ENCODE results near the gene CHRND. TPM values are rescaled to one million over a fixed set of nuclear protein-coding genes. Genes with fewer than 3 reads are reported as not detected.
A peak's percentile ranks its signal among the peaks of the same experiment; 100 is the strongest.

CHRND gene
- total and polyA plus RNA-seq, 2 donors (not counting 1 experiment from before 2014, with no cell fraction given), result not detected

DNA sequence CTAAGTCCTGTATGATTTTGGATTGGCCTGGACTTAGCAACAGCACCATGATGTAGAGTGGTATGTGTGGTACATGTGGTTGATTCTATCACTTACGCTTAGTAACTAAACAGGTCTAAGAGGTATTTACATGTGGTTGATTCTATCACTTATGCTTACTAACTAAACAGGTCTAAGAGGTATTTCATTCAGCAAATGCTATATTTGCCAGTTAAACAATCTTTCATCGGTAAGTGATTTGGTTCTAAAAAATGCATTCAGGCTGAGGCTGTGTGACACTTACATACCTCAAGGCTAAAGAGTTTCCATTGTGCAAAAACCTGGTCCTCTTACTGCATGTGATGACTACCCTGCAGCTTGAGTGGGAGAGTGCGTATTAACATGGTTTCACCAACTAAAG lies 37.6 kb downstream of the CHRND start:
- DNase-seq, result no peak
- Histone ChIP-seq H3K27ac (ENCODE audit: low read length in 2 of 2) (no peak overlapping the region), H3K4me3 (ENCODE audit: control extremely low read depth in 1 of 5, extremely low read depth in 1 of 5, insufficient read depth in 1 of 5, low read depth in 2 of 5, low read length in 4 of 5) (no peak overlapping the region), H3K79me2 (ENCODE audit: control insufficient read depth, insufficient read depth, low read length) (no peaks in the 10 kb centered on the region), H3K9me3 (ENCODE audit: control extremely low read depth in 1 of 3, control insufficient read depth in 2 of 3, insufficient read depth in 1 of 3, low read length in 2 of 3) (no peaks in the 10 kb centered on the region), H4K20me1 (ENCODE audit: control insufficient read depth, insufficient read depth, low read length, poor library complexity, severe bottlenecking) (no peaks in the 10 kb centered on the region), H3K27me3 (replicated peaks in 1 of 4; ENCODE audit: control extremely low read depth in 1 of 4, control insufficient read depth in 3 of 4, insufficient read depth in 4 of 4, low read length in 3 of 4) (no peaks in the 10 kb centered on the region), H2AFZ (ENCODE audit: insufficient read depth, low read depth, low read length, poor library complexity, severe bottlenecking) (no peak overlapping the region), H3K36me3 (replicated peaks in 1 of 2; ENCODE audit: control extremely low read depth in 1 of 2, control insufficient read depth in 1 of 2, extremely low read depth in 1 of 2, insufficient read depth in 2 of 2, low read length in 1 of 2) (peaks cover 22 to 69% of the 10 kb centered on the region in 2 experiments), H3K4me1 (ENCODE audit: control insufficient read depth in 2 of 2, insufficient read depth in 2 of 2, low read length in 2 of 2) (peaks cover 13 to 19% of the 10 kb centered on the region in 2 donors), H3K9ac (ENCODE audit: low read length) (no peak overlapping the region), H3K4me2 (replicated peaks; ENCODE audit: low read depth, low read length, poor library complexity, severe bottlenecking) (no peak overlapping the region)
- intact Hi-C loops (cut with micrococcal nuclease), result no loop called here
- no peaks in the 10 kb centered on the region for H3K9me3 Mint-ChIP-seq (ENCODE audit: insufficient read depth)
- H3K27ac Mint-ChIP-seq, result peak overlapping the region; percentile 6
- ChIA-PET CTCF (no interaction called here), POLR2A (no interaction called here)
- H3K4me1 Mint-ChIP-seq, result peaks cover 17% of the 10 kb centered on the region
- no peak for TF ChIP-seq CTCF (IDR thresholded peaks at IDR 0.05)
- TF ChIP-seq EZH2 (IDR thresholded peaks at IDR 0.05; ENCODE audit: borderline replicate concordance, insufficient read depth, low read depth, low read length, poor library complexity, severe bottlenecking), result no peak
- no peak for ATAC-seq (ENCODE audit: low read depth)
- WGBS (ENCODE audit: insufficient coverage), result 100% methylated on average over 1 of the region's 3 CpGs
- no peaks in the 10 kb centered on the region for H3K27me3 Mint-ChIP-seq
- no peak overlapping the region for H3K4me3 Mint-ChIP-seq

DNA sequence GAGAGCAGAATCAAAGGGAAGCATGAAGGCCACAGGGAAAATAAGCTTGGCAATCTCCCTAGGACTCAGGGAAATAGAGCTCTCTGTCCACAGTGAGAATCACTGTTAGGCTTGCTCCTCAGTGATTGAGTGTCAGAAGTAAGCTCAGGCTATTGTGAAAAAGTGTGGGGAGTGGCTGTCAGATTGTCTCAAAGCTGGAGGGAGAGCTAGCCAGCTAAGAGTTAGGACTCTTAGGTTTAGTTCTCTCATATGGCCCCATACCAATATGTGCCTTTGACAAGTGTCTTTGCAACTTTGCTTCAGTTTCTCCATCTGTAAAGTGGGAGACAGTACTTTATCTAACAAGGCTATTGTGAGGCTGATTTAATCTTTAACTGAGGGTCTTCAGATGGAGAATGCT lies 41.8 kb downstream of the CHRND start:
- no peak overlapping the region for H3K27ac Mint-ChIP-seq
- H3K4me1 Mint-ChIP-seq, result peaks cover 7% of the 10 kb centered on the region
- H3K9me3 ChIP-seq (ENCODE audit: control extremely low read depth in 1 of 3, control insufficient read depth in 2 of 3, insufficient read depth in 1 of 3, low read length in 2 of 3), result no peaks in the 10 kb centered on the region
- H3K27ac ChIP-seq (ENCODE audit: low read length in 2 of 2), result no peak overlapping the region
- H3K36me3 ChIP-seq (replicated peaks in 1 of 2; ENCODE audit: control extremely low read depth in 1 of 2, control insufficient read depth in 1 of 2, extremely low read depth in 1 of 2, insufficient read depth in 2 of 2, low read length in 1 of 2), result peaks cover 21 to 80% of the 10 kb centered on the region in 2 experiments
- H3K4me3 ChIP-seq (ENCODE audit: control extremely low read depth in 1 of 5, extremely low read depth in 1 of 5, insufficient read depth in 1 of 5, low read depth in 2 of 5, low read length in 4 of 5), result no peak overlapping the region
- no peaks in the 10 kb centered on the region for H3K27me3 Mint-ChIP-seq
- H3K79me2 ChIP-seq (ENCODE audit: control insufficient read depth, insufficient read depth, low read length), result no peaks in the 10 kb centered on the region
- CTCF ChIA-PET, result no interaction called here
- no peaks in the 10 kb centered on the region for H3K9me3 Mint-ChIP-seq (ENCODE audit: insufficient read depth)
- no peak overlapping the region for H2AFZ ChIP-seq (ENCODE audit: insufficient read depth, low read depth, low read length, poor library complexity, severe bottlenecking)
- ATAC-seq (ENCODE audit: low read depth) (no peak), DNase-seq (no peak)
- intact Hi-C loops (cut with micrococcal nuclease), result no loop called here
- no peak overlapping the region for H3K4me2 ChIP-seq (replicated peaks; ENCODE audit: low read depth, low read length, poor library complexity, severe bottlenecking)
- H3K27me3 ChIP-seq (replicated peaks in 1 of 4; ENCODE audit: control extremely low read depth in 1 of 4, control insufficient read depth in 3 of 4, insufficient read depth in 4 of 4, low read length in 3 of 4), result no peaks in the 10 kb centered on the region
- POLR2A ChIA-PET, result no interaction called here
- TF ChIP-seq CTCF (IDR thresholded peaks at IDR 0.05) (no peak), EZH2 (IDR thresholded peaks at IDR 0.05; ENCODE audit: borderline replicate concordance, insufficient read depth, low read depth, low read length, poor library complexity, severe bottlenecking) (no peak)
- H4K20me1 ChIP-seq (ENCODE audit: control insufficient read depth, insufficient read depth, low read length, poor library complexity, severe bottlenecking), result no peaks in the 10 kb centered on the region
- no peak overlapping the region for H3K9ac ChIP-seq (ENCODE audit: low read length)
- peaks cover 4 to 7% of the 10 kb centered on the region in 2 donors for H3K4me1 ChIP-seq (ENCODE audit: control insufficient read depth in 2 of 2, insufficient read depth in 2 of 2, low read length in 2 of 2)
- no peak overlapping the region for H3K4me3 Mint-ChIP-seq
